ENCODE measurements around the gene LDHB.
"Not testable (repeated sequence)": the region's sequence is repeated elsewhere in the genome, so short reads cannot be mapped to it uniquely, and the experiment has no call there.

Gene LDHB

DNA sequence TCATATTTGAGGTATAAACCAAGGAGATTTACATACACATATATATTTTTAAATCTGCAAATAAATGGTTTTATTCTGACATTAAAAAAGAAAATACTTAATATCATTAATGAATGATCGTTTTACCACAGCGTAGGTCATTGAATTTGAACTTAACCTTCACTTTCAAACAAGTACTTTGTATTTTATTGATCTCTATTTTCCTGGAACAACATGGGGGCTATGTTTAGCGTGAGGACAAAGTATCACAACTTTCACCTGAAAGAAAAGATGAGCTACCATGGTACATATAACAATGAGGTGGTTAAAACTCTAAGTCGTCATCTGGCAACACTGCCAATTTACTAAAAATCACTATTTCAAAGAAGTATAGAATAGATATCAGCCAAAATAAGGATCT is 59.0 kb downstream of the LDHB start:
- no peaks in the 10 kb centered on the region for H3K4me1 ChIP-seq (ENCODE audit: control insufficient read depth in 1 of 2, insufficient read depth in 2 of 2, low read length in 2 of 2)
- no peaks in the 10 kb centered on the region for H3K9me3 ChIP-seq (ENCODE audit: control insufficient read depth in 1 of 2, low read length in 2 of 2)
- H3K36me3 ChIP-seq (ENCODE audit: control insufficient read depth in 1 of 2, insufficient read depth in 2 of 2, low read length in 2 of 2): no peaks in the 10 kb centered on the region
- H3K27ac ChIP-seq (ENCODE audit: low read depth, low read length): no peak overlapping the region
- no peaks in the 10 kb centered on the region for H3K27me3 ChIP-seq (ENCODE audit: control insufficient read depth in 1 of 2, insufficient read depth in 2 of 2, low read length in 2 of 2)
- H3K4me3 ChIP-seq (ENCODE audit: low read depth in 1 of 2, low read length in 2 of 2): no peak overlapping the region
- H3K9ac ChIP-seq (ENCODE audit: low read depth in 1 of 2, low read length in 2 of 2): no peak overlapping the region

DNA sequence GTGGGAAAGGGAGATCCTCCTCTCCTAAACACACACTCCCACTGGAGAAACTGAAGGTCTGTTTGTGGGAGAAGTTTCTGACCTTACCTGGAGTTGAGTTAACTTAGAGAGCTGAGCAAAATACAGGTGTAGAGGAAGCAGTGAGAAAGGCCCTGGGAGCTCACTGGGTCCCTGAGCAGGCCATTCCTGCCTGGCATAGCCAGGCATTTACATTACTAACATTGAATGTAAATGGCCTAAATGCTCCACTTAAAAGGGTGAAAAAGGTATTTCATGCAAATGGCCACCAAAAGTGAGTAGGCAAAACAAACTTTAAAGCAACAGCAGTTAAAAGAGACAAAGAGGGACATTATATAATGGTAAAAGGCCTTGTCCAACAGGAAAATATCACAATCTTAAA is 62.3 kb downstream of the LDHB start:
- not testable (repeated sequence) for H3K36me3 ChIP-seq (ENCODE audit: control insufficient read depth in 1 of 2, insufficient read depth in 2 of 2, low read length in 2 of 2); H3K9me3 ChIP-seq (ENCODE audit: control insufficient read depth in 1 of 2, low read length in 2 of 2); H3K9ac ChIP-seq (ENCODE audit: low read depth in 1 of 2, low read length in 2 of 2); H3K4me3 ChIP-seq (ENCODE audit: low read depth in 1 of 2, low read length in 2 of 2); H3K27me3 ChIP-seq (ENCODE audit: control insufficient read depth in 1 of 2, insufficient read depth in 2 of 2, low read length in 2 of 2); H3K27ac ChIP-seq (ENCODE audit: low read depth, low read length); H3K4me1 ChIP-seq (ENCODE audit: control insufficient read depth in 1 of 2, insufficient read depth in 2 of 2, low read length in 2 of 2)

DNA sequence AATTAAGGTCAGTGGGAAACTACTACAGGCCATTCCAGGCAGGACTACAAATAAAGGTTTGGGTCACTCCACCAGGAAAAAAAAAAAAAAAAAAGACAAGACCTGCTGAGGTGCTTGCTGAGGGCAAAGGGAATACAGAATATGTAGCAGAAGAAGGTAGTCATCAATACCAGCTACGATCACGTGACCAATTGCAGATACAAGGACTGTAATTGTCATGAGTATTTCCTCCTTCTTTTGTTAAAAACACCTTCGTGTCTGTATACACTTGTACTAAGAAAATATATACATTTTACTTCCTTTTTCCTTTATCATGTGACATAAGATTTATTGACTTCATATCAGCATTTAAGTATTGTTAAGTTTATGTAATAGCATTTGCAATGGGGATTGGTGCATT is 72.2 kb downstream of the LDHB start:
- no peak overlapping the region for H3K27ac ChIP-seq (ENCODE audit: low read depth, low read length)
- H3K36me3 ChIP-seq (ENCODE audit: control insufficient read depth in 1 of 2, insufficient read depth in 2 of 2, low read length in 2 of 2): no peaks in the 10 kb centered on the region
- no peak overlapping the region for H3K4me3 ChIP-seq (ENCODE audit: low read depth in 1 of 2, low read length in 2 of 2)
- no peaks in the 10 kb centered on the region for H3K4me1 ChIP-seq (ENCODE audit: control insufficient read depth in 1 of 2, insufficient read depth in 2 of 2, low read length in 2 of 2)
- H3K27me3 ChIP-seq (ENCODE audit: control insufficient read depth in 1 of 2, insufficient read depth in 2 of 2, low read length in 2 of 2): no peaks in the 10 kb centered on the region
- H3K9ac ChIP-seq (ENCODE audit: low read depth in 1 of 2, low read length in 2 of 2): no peak overlapping the region
- H3K9me3 ChIP-seq (ENCODE audit: control insufficient read depth in 1 of 2, low read length in 2 of 2): no peaks in the 10 kb centered on the region
